ENCODE data around the gene SLCO3A1. TPM values are rescaled to one million over a fixed set of nuclear protein-coding genes. Genes with fewer than 3 reads are reported as not detected.
"Not testable (repeated sequence)": the region's sequence is repeated elsewhere in the genome, so short reads cannot be mapped to it uniquely, and the experiment has no call there.

The SLCO3A1 gene
- total and polyA plus RNA-seq, 5 donors, result 37.4 to 52.0 (median 45.0) TPM

- no peak for ATAC-seq
- intact Hi-C loops (cut with DNase I), result no loop called here
- no peak for DNase-seq
- Histone ChIP-seq H3K27ac (ENCODE audit: low read length) (no peak overlapping the region), H3K27me3 (ENCODE audit: control insufficient read depth, insufficient read depth) (no peaks in the 10 kb centered on the region), H3K9me3 (ENCODE audit: control insufficient read depth, low read length) (no peaks in the 10 kb centered on the region), H3K4me3 (ENCODE audit: low read length) (no peak overlapping the region), H3K4me1 (ENCODE audit: control insufficient read depth, insufficient read depth, low read length) (no peaks in the 10 kb centered on the region)
- 54% methylated on average over 2 of the region's 2 CpGs for WGBS
Measured at GRCh38 chr15:92197746-92198145, 344.2 kb downstream of the SLCO3A1 start.

DNA sequence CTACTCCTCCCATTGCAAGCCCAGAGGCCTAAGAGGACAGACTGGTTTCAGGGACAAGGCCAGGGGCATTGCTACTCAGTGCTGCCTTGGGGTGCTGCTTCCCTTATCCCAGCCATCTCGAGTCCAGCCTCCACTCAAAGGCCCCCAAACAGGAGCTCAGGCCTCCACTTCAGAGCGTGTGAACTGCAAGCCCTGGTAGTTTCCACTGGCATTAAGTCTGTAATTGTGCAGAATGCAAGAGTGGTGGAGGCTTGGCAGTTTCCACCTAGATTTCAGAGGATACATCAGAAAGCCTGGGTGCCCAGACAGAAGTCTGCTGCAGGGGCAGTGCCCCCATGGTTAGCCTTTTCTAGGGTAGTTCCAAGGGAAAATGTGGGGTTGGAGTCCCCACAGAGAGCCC lies 347.4 kb downstream of the SLCO3A1 start:
- no peaks in the 10 kb centered on the region for H3K4me1 ChIP-seq (ENCODE audit: control insufficient read depth, insufficient read depth, low read length)
- H3K9me3 ChIP-seq (ENCODE audit: control insufficient read depth, low read length), result no peaks in the 10 kb centered on the region
- DNase-seq, result no peak
- ATAC-seq, result no peak
- WGBS, result 62% methylated on average over 2 of the region's 2 CpGs
- no peak overlapping the region for H3K4me3 ChIP-seq (ENCODE audit: low read length)
- H3K27me3 ChIP-seq (ENCODE audit: control insufficient read depth, insufficient read depth), result no peaks in the 10 kb centered on the region
- intact Hi-C loops (cut with DNase I), result no loop called here
- H3K27ac ChIP-seq (ENCODE audit: low read length), result no peak overlapping the region

- H3K4me3 ChIP-seq (ENCODE audit: low read length), result no peak overlapping the region
- DNase-seq (no peak), ATAC-seq (peak in 1 of 2 donors; percentile 69)
- intact Hi-C loops (cut with DNase I), result no loop called here
- H3K27ac ChIP-seq (ENCODE audit: low read length), result no peak overlapping the region
- no peaks in the 10 kb centered on the region for H3K4me1 ChIP-seq (ENCODE audit: control insufficient read depth, insufficient read depth, low read length)
- no peaks in the 10 kb centered on the region for H3K9me3 ChIP-seq (ENCODE audit: control insufficient read depth, low read length)
- 41% methylated on average over 2 of the region's 2 CpGs for WGBS
- no peaks in the 10 kb centered on the region for H3K27me3 ChIP-seq (ENCODE audit: control insufficient read depth, insufficient read depth)
Measured at GRCh38 chr15:92205255-92205739, 351.8 kb downstream of the SLCO3A1 start.

GRCh38 chr15:92207601-92208000 lies 354.1 kb downstream of the SLCO3A1 start:
- 88% methylated on average over 6 of the region's 6 CpGs for WGBS

More at GRCh38 chr15:92207601-92208000, 354.1 kb downstream of the SLCO3A1 start:
- DNase-seq; H3K4me1 ChIP-seq (ENCODE audit: control insufficient read depth, insufficient read depth, low read length); intact Hi-C loops (cut with DNase I); ATAC-seq; H3K27ac ChIP-seq (ENCODE audit: low read length); H3K27me3 ChIP-seq (ENCODE audit: control insufficient read depth, insufficient read depth); H3K9me3 ChIP-seq (ENCODE audit: control insufficient read depth, low read length); H3K4me3 ChIP-seq (ENCODE audit: low read length): not testable (repeated sequence)

Measured in right cardiac atrium (tissue), 5 donors.